Gastroesophageal sphincter (tissue), 3 donors: ENCODE data around the gene PREX1.

ENCODE experiments used
- POLR2AphosphoS5 ChIP-seq: sonication (generic); formaldehyde crosslinking; IDR thresholded peaks from one replicate; pipeline ENCODE4 v1.6.1; 2017; ENCODE audit warnings: antibody characterized with exemption
- TF ChIP-seq, protein P1 (sequence below), 4 experiments: fragments of 200-600 bp in 2 of 4; fragments of 450-650 bp in 2 of 4; sonication (generic) in 1 of 4; IDR thresholded peaks; one replicate each; pipeline ENCODE4 v1.5.1; 2017 to 2019; ENCODE audit warnings: antibody characterized with exemption in 4 of 4, mild to moderate bottlenecking in 2 of 4, moderate library complexity in 2 of 4

DNA sequence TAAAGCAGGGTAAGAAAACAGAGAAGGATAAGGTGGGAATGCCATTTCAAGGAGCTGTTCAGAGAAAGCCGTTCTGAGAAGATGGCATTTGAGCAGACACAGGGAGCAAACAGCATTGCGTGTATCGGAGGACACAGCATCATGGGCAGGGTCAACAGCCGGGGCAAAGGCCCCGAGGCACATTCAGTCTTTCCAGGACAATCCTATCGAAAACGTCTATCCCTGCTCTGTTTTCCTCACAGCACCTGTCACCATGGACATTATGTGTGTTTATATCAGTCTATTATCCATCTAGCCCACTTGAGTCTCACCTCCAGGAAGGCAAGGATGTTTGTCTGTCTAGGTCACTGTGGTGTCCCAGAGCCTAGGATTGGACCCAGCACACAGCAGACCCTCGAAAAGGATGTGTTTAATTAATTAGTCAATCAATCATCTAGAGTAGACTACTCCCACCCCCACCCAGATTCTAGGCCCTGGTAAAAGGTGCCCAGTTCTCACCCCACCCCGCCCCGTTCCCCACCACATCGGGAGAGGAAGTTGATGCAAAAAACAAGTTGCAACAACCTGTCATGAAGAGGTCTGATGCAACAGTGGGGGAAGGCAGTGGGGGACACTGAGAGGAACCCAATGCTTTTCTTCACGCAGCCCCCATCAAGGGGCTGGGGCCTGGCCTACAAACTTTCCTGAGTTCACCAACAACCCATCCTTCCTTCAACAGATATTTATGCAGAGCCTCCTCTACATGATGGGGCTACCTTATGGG lies 66.6 kb downstream of the PREX1 start:
- TF ChIP-seq, protein P1, sequence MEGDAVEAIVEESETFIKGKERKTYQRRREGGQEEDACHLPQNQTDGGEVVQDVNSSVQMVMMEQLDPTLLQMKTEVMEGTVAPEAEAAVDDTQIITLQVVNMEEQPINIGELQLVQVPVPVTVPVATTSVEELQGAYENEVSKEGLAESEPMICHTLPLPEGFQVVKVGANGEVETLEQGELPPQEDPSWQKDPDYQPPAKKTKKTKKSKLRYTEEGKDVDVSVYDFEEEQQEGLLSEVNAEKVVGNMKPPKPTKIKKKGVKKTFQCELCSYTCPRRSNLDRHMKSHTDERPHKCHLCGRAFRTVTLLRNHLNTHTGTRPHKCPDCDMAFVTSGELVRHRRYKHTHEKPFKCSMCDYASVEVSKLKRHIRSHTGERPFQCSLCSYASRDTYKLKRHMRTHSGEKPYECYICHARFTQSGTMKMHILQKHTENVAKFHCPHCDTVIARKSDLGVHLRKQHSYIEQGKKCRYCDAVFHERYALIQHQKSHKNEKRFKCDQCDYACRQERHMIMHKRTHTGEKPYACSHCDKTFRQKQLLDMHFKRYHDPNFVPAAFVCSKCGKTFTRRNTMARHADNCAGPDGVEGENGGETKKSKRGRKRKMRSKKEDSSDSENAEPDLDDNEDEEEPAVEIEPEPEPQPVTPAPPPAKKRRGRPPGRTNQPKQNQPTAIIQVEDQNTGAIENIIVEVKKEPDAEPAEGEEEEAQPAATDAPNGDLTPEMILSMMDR (IDR thresholded peaks at IDR 0.05), result no peak
- no peak for TF ChIP-seq POLR2AphosphoS5
